AG04449 (cell line): ENCODE data around the gene TCF20.

Experiments
- CTCF ChIA-PET: fragments of 350-600 bp; formaldehyde crosslinking; extraction: SDS; loops from one replicate; lab custom pipeline; 2021; ENCODE audit warnings: antibody characterized with exemption; lab: Yijun Ruan, JAX
- POLR2A ChIA-PET: fragments of 400-600, 350-600 bp; formaldehyde crosslinking; extraction: SDS; loops from one replicate; lab custom pipeline; 2020; ENCODE audit warnings: antibody characterized with exemption, inconsistent platforms; lab: Yijun Ruan, JAX
- DNase-seq: peaks from one replicate; pipeline ENCODE4 v3.0.0-alpha.2; 2010; ENCODE audit warnings: low read depth, low spot score
- H3K4me3 ChIP-seq: 2 replicates; pipeline ENCODE4 v1.5.1; 2011; ENCODE audit warnings: low read depth, mild to moderate bottlenecking, control low read depth, low read length
- TF ChIP-seq, protein P1 (sequence below): IDR thresholded peaks from one replicate; pipeline ENCODE4 v1.5.1; 2011; ENCODE audit warnings: mild to moderate bottlenecking, moderate library complexity, low read length, control low read depth, inconsistent platforms; ENCODE audit not compliant: insufficient read depth; ENCODE audit errors: missing control alignments

TCF20 gene

DNA sequence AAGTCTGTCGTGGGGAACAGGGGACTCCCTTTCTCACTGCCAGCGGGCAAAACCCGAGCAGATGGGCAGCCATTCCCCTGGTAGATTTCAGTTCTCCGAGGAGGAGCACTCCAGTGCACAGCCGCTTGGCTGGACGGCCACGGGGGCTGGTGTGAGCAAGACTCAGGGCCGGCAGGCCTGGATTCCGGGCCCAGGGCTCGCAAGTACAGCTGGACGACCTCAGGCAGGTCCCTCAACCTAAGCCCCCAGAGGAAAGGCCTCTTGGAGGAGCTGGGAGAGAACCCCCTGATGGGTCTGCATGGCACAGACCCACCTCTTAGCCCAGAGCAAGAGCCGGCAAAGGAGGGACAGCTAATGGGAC is 31.3 kb upstream of the TCF20 start:
- ChIA-PET CTCF (no interaction called here), POLR2A (no interaction called here)
- TF ChIP-seq, protein P1, sequence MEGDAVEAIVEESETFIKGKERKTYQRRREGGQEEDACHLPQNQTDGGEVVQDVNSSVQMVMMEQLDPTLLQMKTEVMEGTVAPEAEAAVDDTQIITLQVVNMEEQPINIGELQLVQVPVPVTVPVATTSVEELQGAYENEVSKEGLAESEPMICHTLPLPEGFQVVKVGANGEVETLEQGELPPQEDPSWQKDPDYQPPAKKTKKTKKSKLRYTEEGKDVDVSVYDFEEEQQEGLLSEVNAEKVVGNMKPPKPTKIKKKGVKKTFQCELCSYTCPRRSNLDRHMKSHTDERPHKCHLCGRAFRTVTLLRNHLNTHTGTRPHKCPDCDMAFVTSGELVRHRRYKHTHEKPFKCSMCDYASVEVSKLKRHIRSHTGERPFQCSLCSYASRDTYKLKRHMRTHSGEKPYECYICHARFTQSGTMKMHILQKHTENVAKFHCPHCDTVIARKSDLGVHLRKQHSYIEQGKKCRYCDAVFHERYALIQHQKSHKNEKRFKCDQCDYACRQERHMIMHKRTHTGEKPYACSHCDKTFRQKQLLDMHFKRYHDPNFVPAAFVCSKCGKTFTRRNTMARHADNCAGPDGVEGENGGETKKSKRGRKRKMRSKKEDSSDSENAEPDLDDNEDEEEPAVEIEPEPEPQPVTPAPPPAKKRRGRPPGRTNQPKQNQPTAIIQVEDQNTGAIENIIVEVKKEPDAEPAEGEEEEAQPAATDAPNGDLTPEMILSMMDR = no peak
- DNase-seq = no peak
- H3K4me3 ChIP-seq = no peak overlapping the region

DNA sequence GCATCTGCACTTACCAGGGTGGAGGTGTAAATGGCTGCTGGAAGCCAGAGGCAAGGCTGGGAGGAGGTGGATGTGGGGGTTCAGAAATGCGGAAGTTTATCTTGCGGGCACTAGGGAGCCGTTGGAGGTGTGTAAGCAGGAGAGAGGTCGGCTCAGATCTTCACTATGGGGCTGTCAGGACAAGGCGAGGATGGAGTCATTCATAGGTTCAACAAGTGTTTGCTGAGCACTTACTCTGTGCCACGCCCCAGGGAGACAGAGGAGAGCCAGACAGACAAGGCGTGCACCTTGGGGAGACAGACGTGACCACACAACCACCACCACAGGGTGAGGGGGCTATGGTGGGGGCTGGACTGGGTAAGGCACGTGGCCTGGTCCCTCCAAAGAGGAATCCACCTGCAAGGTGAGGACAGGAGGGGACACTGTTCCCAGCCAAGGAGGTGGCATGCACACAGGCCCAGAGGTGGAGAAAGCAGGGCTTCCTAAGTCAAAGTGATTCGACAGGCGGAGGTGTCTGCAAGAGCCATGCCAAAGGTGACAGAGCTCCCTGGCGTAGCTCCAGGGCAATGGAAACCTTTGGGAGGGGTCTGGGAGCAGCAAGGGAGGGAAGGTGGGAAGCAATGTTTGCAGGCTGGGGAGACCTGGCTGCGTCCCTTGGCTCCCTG is 30.8 kb upstream of the TCF20 start:
- TF ChIP-seq, protein P1 = no peak
- no peak for DNase-seq
- CTCF ChIA-PET = no interaction called here
- no peak overlapping the region for H3K4me3 ChIP-seq
- POLR2A ChIA-PET = no interaction called here

DNA sequence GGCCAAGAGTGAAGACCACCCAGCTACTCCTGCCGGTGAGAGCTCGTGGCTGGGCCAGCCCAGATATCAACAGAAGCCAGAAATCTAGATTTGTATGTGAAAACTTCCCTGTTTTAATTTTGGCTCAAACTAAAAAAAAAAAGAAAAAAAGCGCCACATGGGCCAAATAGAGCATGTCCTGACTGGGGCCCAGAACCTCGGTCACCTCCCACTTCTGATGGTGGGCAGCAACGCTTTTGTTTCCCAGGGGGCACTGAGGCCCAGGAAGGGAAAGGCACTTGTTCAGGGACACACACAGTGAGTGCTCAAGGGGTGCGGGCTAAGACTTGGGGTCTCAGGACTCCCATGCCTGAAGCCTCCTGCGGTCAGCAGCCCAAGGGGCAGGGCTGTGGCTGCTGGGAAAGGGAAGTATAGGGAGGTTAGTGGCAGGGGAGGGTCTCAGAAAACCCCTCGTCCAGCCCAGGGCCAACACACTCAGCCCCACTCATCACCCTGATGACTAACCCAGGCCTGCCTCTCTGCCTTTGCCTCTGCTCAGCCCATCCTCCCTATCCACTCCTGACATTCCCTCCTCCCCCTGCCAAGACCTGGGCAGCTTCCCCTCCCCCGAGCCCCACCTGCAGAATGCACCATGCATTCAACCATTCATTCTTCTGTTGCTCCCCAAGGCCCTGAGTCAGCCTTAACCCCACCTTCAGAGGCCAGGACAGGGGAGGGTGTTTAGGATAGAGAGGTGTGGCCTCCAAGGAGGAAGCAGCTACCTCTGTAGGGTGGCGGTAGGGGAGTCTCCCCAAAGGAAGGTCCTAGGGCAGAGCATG is 30.0 kb upstream of the TCF20 start:
- no peak for DNase-seq
- POLR2A ChIA-PET = no interaction called here
- H3K4me3 ChIP-seq = no peak overlapping the region
- CTCF ChIA-PET = no interaction called here
- TF ChIP-seq, protein P1 = no peak

DNA sequence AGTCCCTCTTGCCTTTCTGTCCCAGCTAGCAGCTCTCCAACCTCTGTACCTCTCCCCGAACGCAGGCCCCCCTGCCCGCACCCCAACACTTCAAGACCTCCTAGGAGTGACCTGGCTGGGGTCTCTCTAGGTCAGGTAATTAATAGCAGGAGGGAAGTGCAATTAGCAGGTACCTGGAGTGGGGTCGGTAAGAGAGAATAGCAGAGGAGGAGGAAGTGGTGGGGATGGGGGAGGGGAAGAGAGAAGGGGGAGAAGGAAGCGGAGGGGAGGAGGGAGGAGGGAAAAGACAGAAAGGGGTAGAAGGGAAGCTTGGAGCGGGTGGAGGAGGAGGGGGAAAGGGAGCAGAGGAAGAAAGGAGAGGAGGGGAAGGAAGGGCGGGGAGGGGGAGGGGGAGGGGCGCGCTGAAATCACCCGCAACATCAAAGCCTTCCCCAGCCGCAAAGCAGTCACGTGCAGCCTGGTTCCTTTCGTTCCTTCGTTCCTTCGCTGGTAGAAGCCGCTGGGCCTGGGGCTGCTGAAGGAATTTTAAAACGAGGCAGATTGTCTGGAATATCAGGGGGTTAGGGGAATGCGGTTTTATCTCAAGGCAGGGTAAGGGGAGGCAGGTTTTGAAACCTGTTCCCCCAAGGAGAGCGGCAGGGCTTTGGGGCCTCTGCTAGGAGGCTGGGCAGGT is 29.3 kb upstream of the TCF20 start:
- CTCF ChIA-PET = no interaction called here
- TF ChIP-seq, protein P1 = no peak
- H3K4me3 ChIP-seq = no peak overlapping the region
- no peak for DNase-seq
- POLR2A ChIA-PET = no interaction called here

DNA sequence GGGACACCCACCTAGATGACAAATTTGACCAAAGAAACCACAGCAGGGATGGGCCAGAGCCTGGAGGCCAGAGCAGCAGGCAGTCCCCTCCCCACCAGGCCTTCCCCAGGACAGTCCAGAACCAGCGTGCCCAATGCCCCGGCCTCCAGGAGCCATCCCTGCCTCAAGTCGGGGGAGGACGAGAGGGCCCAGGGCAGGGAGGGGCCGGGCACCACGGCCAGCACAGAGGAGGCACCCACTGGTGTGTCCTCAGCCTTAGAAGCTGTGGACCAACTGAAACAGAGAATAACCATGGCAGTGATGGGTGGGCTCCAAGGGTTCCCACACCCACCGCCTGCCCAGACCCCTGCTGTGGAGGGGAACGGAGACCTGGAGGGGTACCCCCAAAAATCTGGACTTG is 28.3 kb upstream of the TCF20 start:
- H3K4me3 ChIP-seq = no peak overlapping the region
- CTCF ChIA-PET = no interaction called here
- DNase-seq = no peak
- TF ChIP-seq, protein P1 = no peak
- POLR2A ChIA-PET = no interaction called here

DNA sequence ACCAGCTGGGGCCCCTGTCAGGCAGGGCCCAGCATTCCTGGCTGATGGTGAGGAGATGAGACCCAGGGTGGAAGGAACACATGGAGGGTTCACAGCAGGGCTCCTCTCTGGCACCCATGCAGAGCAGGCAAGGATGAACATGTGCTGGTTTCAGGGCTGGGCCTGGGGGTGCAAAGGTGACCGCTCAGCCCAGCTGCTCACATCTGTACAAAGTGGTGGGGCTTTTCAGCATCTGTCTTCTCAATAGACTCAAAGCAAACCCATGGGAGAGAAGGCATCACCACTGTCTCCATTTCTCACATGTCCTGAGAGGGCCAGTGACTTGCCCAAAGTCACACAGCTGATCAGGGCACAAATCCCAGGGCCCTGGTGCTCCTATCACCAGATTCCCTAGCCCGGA is 27.3 kb upstream of the TCF20 start:
- no peak for DNase-seq
- H3K4me3 ChIP-seq = no peak overlapping the region
- CTCF ChIA-PET = no interaction called here
- TF ChIP-seq, protein P1 = no peak
- POLR2A ChIA-PET = no interaction called here
